ENCODE data around the gene CNNM3. TPM values are rescaled to one million over a fixed set of nuclear protein-coding genes. Genes with fewer than 3 reads are reported as not detected.

The CNNM3 gene
- total RNA-seq, 1 donor from 2014 or later, result 6.1 TPM

GRCh38 chr2:96819128-96819875 lies 3.2 kb downstream of the CNNM3 start:
- no peak for ATAC-seq

DNA sequence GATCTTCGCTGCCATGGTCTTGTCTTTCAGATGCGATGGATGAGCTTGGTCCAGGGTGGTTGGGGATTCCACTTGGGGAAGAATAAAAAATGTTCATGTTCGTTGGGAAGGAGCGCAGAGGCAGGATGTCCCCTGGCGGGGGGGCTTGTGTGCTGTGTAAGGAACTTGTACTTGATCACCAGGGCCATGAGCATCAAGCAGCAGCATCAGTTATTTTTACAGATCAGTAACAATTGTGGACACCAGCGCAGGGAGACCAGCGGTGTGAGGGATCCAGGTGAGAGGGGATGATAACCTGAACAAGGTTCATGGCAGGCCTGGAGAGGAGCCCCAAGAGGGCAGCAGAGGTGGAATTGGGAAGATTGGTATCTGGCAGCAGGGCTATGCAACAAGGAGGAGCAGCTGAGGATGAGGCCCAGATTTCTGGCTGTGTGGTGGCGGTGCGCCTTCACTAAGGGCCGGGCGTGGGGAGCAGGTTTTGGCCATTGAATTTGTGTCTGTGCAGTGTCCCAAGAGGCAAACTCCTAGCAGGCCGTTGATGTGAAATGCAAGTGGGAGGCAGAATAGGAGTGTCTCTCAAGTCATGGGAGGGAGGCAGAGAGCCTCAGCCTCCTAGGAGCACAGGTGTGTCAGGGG lies 3.9 kb downstream of the CNNM3 start:
- no peak for ATAC-seq

DNA sequence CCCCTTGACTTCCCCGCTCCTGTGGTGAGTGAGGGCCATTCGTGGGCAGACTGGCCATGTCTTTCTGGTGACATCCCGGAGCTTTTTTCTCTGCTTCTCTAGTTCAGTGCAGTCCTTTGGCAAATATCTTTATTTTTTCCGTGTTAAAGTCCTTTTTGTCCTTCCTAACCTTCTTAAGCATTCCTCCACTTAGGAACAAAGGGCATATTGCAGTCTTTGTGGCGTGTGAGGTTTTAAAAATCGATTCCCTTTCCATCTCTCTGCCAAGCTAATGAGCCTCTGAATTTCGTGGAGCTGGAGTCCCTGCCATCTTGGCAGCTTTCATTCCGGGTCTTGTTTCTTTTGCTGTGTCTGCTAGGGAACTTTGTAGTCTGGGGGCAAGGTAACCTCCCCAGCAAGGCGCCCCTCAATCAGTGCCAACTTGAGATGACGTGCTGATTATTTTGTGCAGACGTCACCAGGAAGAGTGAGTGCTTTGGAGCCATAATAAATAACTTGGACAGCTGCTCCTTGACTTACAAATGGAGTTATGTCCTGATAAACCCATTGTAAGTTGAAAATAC lies 5.1 kb downstream of the CNNM3 start:
- ATAC-seq, result no peak

- ATAC-seq, result no peak
Measured at GRCh38 chr2:96822786-96823185, 6.7 kb downstream of the CNNM3 start.

- no peak for ATAC-seq
Measured at GRCh38 chr2:96823198-96823597, 7.1 kb downstream of the CNNM3 start.

- no peak for ATAC-seq
Measured at GRCh38 chr2:96824079-96824870, 8.2 kb downstream of the CNNM3 start.

- ATAC-seq, result no peak
Measured at GRCh38 chr2:96825057-96825456, 9.0 kb downstream of the CNNM3 start.

- no peak for ATAC-seq
Measured at GRCh38 chr2:96826546-96827278, 10.6 kb downstream of the CNNM3 start.

- ATAC-seq, result no peak
Measured at GRCh38 chr2:96828436-96828835, 12.4 kb downstream of the CNNM3 start.

GRCh38 chr2:96828874-96829273 lies 12.8 kb downstream of the CNNM3 start:
- ATAC-seq, result no peak

GRCh38 chr2:96830044-96830562 lies 14.0 kb downstream of the CNNM3 start:
- ATAC-seq, result no peak

GRCh38 chr2:96831679-96832078 lies 15.6 kb downstream of the CNNM3 start:
- ATAC-seq, result no peak

DNA sequence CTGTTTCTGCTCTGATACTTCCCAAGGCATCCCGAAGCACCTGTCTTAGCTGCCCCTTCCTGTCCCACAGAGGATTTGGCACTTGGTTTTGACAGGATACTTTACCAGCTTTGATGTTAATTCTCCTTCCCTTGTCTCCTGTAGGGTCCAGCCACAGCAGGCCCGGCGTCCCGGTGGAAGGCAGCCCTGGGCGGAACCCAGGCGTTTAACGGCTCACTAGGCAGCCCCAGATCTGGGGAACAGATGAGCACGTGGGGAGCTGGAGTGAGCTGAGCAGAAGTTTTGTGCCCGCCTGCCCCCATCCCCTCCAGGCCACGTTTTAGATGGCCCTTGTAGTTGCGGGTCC lies 16.3 kb downstream of the CNNM3 start:
- no peak for ATAC-seq

DNA sequence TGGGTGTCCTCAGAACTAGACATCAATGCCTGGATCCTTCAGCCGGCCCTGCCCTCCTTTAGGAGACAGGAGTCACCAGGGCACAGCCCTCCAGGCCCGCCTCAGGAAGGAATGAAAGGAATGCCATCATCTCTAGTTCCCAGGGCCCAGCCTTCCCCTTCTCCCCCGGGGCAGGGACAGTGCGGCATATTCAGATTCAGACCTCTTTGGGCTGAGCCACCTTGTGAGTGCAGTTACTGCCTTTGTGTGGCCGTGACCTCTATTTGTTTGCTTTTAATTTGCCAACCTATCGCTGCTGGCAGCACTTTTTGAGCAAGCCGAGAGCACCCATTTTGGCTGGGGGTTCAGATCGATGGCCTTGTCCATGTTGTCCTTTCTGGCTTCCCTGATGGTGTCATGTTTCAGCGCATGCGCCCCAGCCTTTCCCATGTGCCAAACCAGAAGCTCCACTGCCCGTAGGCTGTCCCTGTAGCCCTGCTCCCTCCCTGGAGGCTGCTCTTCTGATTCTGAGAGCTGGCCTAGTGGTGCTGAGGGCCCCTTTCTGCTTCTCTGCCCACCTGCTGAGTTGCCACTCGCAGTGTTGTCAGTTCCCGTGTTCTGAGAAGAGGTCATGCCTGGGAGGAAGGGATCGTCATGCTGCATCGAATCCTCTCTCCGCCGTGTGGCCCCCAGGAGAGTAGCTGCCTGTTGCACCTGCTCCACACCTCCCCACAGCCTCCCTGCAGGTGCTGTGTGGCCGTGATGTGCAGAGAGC lies 16.9 kb downstream of the CNNM3 start:
- peak; percentile 41 for ATAC-seq

GRCh38 chr2:96835830-96836229 lies 19.8 kb downstream of the CNNM3 start:
- ATAC-seq, result no peak

DNA sequence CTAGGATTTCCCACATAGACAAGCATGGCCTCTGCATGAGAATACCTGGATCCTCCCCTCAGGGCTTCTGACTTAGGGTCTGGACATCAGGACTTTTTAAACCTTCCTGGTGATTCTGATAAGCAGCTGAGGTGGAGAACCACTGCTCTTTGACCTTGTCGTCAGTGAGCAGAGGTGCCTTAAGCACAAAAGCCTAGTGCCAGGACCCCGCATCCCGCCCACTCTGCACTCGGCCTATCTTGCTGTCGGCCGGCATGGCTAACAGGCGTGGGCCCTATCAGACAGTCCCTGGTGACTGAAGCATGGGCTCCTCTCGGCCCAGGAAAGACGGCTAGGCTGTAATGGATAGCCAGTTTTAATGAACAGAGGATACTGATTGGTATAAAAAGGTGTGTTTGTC lies 21.5 kb downstream of the CNNM3 start:
- no peak for ATAC-seq

- peak; percentile 6 for ATAC-seq
Measured at GRCh38 chr2:96838345-96839292, 22.6 kb downstream of the CNNM3 start.

DNA sequence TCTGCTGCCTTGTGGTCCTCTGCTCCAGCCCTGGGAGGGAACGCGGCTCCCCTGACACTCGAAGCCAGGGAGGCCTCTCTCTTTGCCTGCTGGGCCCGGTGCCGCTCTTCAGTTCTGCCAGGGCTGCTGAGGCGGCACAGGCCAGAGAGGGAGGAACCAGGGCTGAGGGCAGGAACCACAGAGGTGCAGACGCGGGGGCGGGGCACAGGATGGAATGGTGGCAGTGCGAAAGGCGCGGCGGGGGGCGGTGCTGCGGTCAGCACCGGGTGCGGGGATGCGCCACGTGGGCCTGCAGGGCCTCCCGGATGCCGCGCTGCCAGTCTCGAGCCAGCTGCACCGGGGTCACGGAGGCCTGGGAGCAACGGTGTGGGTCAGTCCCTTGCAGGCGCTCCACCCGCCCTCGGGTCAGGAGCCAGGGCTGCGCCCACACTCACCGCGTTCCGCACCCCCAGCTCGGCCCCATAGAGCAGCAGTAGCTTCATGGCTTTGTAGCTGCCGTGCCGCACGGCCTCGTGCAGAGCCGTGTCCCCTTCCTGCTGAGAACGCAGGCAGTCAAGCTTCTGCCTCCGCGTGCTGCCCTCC lies 23.3 kb downstream of the CNNM3 start:
- peak; percentile 77 for ATAC-seq

GRCh38 chr2:96839875-96840850 lies 24.1 kb downstream of the CNNM3 start:
- peak; percentile 6 for ATAC-seq
